Fibroblast of peridontal ligament (primary cell): Measurements from ENCODE around the gene NBPF6.
"Not testable (repeated sequence)": the region's sequence is repeated elsewhere in the genome, so short reads cannot be mapped to it uniquely, and the experiment has no call there.

ENCODE experiments used
- DNase-seq: peaks from one replicate; pipeline ENCODE4 v3.0.0-alpha.2; 2010; ENCODE audit errors: extremely low read depth

NBPF6 gene

GRCh38 chr1:108450043-108450442, at the start of gene NBPF6:
Gene NBPF6, plus strand, starts transcription at chr1:108450343. Its CDS starts 259 bp downstream, at chr1:108450602.
- not testable (repeated sequence) for DNase-seq

GRCh38 chr1:108411098-108411833, 38.9 kb upstream of the NBPF6 start:
- not testable (repeated sequence) for DNase-seq

- not testable (repeated sequence) for DNase-seq
Measured at GRCh38 chr1:108420129-108420528, 30.0 kb upstream of the NBPF6 start.

- DNase-seq: not testable (repeated sequence)
Measured at GRCh38 chr1:108421061-108421916, 28.9 kb upstream of the NBPF6 start.

GRCh38 chr1:108426877-108427276, 23.3 kb upstream of the NBPF6 start:
- not testable (repeated sequence) for DNase-seq

GRCh38 chr1:108432002-108432401, 18.1 kb upstream of the NBPF6 start:
- DNase-seq: not testable (repeated sequence)

- DNase-seq: not testable (repeated sequence)
Measured at GRCh38 chr1:108433404-108433803, 16.7 kb upstream of the NBPF6 start.

GRCh38 chr1:108438536-108438935, 11.6 kb upstream of the NBPF6 start:
- not testable (repeated sequence) for DNase-seq

GRCh38 chr1:108454521-108454920, 4.4 kb downstream of the NBPF6 start:
- not testable (repeated sequence) for DNase-seq

- DNase-seq: not testable (repeated sequence)
Measured at GRCh38 chr1:108458661-108459060, 8.5 kb downstream of the NBPF6 start.

- not testable (repeated sequence) for DNase-seq
Measured at GRCh38 chr1:108461758-108462157, 11.6 kb downstream of the NBPF6 start.

GRCh38 chr1:108463962-108464361, 13.8 kb downstream of the NBPF6 start:
- DNase-seq: not testable (repeated sequence)

GRCh38 chr1:108466166-108466565, 16.0 kb downstream of the NBPF6 start:
- not testable (repeated sequence) for DNase-seq

- DNase-seq: not testable (repeated sequence)
Measured at GRCh38 chr1:108467155-108467554, 17.0 kb downstream of the NBPF6 start.

GRCh38 chr1:108470750-108471149, 20.6 kb downstream of the NBPF6 start:
- DNase-seq: not testable (repeated sequence)

GRCh38 chr1:108474516-108474915, 24.4 kb downstream of the NBPF6 start:
- DNase-seq: not testable (repeated sequence)

- DNase-seq: no peak
Measured at GRCh38 chr1:108478429-108479015, 28.4 kb downstream of the NBPF6 start.

GRCh38 chr1:108482708-108483107, 32.6 kb downstream of the NBPF6 start:
- DNase-seq: no peak

- DNase-seq: not testable (repeated sequence)
Measured at GRCh38 chr1:108485990-108486389, 35.8 kb downstream of the NBPF6 start.

- not testable (repeated sequence) for DNase-seq
Measured at GRCh38 chr1:108486707-108487106, 36.6 kb downstream of the NBPF6 start.

GRCh38 chr1:108495008-108495407, 44.9 kb downstream of the NBPF6 start:
- not testable (repeated sequence) for DNase-seq

GRCh38 chr1:108496856-108497255, 46.7 kb downstream of the NBPF6 start:
- not testable (repeated sequence) for DNase-seq
